HG03378 (cell line): ENCODE results near the gene SLC51B.
"Not testable (repeated sequence)": the region's sequence is repeated elsewhere in the genome, so short reads cannot be mapped to it uniquely, and the experiment has no call there.

Experiments used
- ATAC-seq: cut with Tn5 transposase; IDR thresholded peaks from one replicate; pipeline ENCODE4 v1.9.1; 2021; ENCODE audit warnings: mild to moderate bottlenecking, moderate library complexity; ENCODE audit not compliant: unreplicated experiment

The SLC51B gene

DNA sequence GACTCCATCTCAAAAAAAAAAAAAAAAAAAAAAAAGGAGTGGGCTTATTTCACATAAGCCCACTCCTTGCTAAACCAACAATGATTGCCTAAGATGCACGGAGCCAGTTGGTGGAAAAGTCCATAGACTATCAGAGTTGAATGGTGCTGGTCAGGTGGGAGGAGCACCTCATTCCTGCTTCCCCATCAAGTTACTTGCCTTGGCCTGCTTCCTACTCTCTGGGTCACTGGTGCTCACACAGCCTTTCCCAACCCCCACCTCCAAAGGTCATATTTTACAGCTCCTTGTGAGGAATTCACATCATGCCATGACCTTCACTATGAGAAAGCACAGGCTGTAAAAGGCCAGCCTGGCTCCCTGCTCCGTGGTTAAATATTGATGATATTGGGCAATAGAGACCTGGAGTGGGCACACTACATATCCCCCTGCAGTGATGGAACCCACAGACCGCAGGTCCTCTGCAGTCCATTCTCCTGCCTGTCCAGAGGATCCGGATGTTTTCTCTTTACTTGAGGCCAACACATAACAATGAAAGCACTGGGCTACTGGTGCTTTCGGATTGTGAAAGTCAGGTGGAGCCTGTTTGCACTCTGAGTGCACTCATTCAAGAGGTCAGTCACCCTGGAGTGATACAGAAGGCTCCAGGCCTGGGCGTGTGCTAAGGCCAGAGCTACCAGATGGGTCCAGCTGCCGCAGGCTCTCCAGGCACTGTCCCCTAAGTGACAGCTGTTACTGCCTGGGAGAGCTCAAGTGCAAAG, at the start of gene SLC51B:
Gene SLC51B, plus strand, starts transcription at position 664 of the 758 bp plus-strand sequence. CDS start 4,618 bp downstream, outside the sequence.
- ATAC-seq, result no peak

DNA sequence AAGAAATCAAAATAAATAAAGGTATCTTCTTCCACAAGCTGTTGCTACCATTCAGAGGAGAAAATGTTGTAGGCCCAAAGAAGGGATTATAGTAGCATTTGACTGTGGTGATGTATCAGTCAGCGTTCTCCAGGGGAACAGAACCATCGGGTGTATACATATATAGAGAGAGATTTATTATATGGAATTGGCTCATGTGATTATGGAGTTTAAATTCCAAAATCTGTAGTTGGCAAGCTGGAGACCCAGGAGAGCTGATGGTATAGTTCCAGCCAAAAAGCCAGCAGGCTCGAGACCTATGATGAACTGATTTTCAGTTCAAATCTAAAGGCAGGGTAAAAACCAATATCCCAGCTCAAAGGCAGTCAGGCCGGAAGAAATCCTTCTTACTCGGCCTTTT, 48.1 kb upstream of the SLC51B start:
- no peak for ATAC-seq

DNA sequence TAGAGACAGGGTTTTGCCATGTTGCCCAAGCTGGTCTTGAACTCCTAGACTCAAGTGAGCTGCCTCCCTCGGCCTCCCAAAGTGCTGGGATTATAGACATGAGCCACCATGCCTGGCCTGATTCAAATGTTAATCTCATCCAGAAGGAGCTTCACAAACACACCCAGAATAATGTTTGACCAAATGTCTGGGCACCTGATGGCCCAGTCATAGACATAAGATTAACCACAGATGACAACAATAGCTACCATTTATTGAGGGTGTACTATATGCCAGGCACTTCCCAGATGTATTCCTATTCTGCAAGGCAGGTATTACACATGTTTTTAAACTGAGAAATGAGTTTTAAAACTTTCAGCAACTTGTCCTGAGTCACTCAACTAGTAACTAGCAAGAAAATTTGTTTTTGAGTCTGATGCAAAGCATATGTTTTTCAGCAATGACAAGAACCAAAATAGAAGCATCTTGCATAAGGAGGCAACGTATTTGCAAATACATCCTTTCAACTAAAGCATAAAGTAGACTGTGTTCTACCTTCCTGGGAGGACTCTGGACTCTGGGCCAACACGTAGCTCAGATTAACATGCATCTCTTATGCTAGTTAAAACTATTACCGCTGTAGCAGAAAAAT, 47.3 kb upstream of the SLC51B start:
- no peak for ATAC-seq

DNA sequence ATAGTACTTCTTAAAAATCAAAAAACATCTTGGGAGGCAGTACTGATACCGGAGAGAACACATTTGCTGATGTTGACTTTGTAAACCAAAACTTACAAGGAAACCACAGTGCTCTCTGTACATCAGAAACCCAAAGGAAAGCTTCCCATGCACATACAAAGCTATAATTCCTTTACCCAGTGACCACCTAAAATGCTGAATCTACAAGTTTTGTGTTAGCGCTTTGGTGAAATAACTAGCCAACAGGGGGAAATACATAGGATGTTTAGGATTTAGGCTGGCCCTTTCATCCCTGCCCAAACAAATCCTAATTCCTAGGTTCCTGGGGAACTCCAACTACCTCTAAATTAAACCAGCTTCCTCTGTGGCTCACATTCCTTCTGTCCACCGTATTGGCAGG, 40.2 kb upstream of the SLC51B start:
- no peak for ATAC-seq

DNA sequence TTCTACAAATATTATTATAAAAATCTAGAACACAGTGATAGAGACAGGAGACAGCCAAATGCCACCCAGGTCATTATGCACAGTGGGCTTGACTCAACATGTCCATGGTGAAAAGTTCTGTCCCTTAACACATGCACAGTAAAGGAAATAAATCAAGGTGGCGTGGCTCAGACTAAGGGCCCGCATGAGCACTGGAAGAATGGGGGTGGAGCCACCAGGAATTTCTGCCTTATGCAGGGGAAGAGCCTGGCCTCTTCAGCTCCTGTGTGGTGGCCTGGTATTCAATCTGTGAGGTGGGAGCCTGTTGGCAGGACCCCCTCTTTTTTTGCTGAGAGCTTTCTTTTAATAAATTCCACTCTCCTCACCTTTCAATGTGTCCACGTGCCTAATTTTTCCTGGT, 38.3 kb upstream of the SLC51B start:
- no peak for ATAC-seq

DNA sequence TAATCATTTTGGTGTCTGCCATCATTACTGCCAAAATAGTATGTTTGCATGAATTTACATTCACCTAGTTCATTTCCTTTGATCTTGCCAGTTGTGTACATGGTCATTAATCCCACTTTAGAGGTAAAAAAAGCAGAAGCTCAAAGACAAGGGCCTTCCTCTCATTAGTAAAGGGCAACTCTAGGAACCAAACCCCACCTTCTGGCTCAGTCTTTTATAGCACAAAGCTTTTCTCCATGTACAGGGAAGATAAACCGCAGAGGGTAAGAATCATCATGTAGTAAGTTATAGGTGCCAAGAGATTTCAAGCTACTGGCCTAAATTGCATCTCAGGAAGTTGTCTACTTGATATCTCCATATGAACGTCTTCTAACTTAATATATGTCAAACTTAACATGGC, 36.2 kb upstream of the SLC51B start:
- no peak for ATAC-seq

DNA sequence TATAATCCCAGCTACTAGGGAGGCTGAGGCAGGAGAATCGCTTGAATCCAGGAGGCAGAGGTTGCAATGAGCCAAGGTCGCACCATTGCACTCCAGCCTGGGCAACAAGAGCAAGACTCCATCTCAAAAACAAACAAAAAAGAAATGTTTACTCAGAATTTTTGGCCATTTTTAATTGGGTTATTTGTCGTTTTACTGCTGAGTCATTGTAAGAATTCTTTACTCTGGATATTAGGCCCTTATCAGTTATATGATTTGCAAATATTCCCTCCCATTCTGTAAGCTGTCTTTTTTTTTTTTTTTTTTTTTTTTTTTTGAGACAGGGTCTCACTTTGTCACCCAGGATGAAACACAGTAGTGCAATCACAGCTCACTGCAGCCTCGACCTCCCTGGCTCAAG, 34.0 kb upstream of the SLC51B start:
- ATAC-seq, result not testable (repeated sequence)

DNA sequence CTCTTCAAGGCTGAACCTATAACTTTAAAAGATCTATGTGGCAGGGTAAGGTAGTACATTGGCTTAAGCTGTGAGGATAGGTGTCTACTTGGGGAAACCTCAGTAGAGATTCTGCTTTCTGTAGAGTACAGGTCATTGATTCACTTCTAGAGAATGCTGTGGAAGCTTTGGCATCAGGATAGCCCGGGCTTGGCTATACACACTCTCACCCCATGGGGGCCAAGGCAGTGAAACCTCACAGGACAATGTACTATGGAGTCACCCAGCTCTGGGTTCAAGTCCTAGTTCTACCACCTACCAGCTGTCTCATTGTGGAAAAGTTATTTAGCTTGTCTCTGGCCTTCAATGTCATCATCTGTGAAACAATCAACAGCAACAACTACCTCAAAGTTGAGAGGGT, 24.8 kb upstream of the SLC51B start:
- ATAC-seq, result no peak

DNA sequence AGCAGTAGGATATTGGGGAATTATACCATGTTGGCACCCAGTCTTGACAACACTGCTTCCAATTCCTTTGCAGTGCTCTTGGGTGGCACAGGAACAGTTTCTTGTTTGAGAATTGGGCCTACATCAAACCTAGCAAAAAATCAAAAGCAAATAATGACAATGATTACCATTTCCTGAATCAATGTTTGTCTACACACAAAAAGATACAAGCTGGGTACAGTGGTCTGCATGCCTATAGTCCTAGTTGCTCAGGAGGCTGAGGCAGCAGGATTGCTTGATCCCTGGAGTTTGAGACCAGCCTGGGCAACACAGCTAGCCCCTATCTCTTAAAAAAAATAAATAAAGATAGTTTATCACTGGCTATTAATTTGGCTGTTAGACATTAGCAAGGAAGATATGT, 23.7 kb upstream of the SLC51B start:
- no peak for ATAC-seq

DNA sequence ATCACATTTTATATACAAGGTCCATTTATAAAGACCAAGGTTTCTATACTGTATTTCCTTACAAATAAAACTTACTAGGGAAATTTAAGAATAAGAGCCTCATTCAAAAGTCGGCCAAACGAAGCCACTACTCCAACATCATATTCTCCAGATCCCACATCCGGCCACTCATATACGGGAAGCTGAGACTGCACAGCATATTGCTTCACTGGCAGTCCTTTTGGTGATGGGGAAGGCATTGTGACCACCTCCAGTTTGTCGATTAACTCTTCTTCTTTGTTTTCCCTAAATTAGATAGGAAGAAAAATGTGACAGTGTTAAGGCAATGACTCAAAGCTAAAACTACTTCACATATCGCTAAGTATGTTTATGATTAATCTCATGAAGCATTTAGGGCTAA, 18.4 kb upstream of the SLC51B start:
- ATAC-seq, result no peak

DNA sequence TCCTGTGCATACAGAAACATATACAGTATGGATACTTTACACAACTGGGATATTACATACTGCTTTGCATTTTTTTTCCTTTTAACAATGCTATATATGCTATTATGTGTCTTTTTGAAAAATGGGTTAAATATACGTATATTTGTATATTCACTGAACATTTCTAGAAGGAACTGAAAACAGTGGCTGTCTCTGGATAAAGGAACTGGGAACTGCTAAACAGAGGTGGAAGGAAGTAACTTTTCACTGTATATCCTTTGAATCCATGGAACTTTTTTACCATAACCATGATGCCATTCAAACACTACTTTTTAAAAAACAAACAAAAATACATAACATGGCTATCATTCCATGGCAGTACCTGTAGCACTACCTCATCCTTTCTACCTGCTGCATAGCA, 17.6 kb upstream of the SLC51B start:
- ATAC-seq, result no peak

DNA sequence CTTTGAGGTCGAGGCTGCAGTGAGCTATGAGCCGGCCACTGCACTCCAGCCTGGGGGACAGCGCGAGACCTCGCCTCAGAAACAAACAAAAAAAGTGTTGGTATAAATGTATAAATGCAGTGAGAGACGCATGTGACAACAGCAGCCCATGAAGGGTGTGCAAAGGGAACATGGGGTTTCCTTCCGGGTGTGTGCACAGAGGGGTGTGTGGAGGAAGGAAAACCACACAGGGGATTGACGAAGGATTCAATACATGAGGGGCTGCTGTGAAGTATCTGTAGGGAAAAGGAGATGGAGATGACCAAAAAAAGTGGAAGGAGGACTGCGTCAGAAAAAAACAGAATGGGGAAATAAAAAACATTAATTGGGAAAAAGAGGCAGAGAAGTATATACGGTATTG, 16.8 kb upstream of the SLC51B start:
- ATAC-seq, result no peak

DNA sequence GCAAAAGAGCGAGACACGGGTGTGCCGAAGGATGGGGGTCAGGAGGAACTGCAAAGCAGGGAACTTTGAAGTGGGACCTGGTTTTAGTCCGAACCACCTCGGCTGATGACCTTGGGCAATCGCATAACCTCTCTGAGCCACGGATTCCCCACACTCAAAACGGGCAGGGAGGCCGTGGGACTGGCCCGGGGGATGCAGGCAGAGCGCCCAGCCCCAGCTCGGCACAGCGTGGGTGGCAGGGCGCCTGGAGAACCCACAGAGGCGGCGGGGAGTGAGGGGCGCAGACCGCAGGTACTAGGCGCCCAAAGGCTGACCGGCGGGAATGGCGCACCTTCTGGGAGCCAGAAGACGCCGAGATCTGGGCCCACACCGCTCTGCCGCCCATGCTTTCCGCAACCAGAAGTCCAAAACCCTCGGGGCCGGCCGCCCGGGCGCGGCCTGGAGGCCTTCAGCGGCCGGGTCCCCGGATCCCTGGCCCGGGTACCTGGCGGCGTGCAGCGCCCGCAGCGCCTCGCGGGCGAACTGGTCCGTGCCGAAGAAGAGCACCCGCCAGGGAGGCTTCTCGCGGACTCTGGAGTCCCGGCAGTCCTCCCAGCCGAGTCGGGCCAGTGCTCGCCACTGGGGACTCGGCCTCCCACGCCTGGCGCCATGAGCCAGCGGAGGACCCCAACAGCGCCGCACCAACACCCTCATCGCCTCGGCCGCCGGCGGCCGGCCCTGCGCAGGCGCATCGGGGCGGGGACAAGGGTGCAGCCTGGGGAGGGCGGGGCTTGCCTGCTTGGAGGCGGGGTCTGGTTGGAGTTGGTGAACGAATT, 16.1 kb upstream of the SLC51B start, which contains the start of gene MTFMT:
Gene MTFMT, minus strand, starts transcription at position 719 of the 815 bp plus-strand sequence. Its CDS starts 26 bp downstream, at position 693.
- ATAC-seq, result no peak

DNA sequence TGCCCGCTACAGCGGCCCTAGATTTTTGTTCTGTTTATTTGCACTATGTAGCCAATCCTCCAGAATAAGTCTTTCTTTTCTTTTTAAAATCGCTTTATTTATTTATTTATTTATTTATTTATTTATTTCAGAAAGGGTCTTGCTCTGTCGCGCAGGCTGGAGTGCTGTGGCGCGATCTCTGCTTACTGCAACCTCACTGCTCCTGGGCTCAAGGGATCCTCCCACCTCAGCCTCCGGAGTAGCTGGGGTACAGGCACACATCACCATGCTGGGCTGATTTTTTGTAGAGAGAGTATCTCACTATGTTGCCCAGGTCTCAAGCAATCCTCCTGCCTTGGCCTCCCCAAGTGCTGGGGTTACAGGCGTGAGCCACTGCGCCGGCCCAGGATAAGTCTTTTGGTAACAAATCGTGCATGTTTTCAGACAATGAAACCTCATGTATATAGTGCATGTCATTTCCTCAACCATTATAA, 15.4 kb upstream of the SLC51B start:
- no peak for ATAC-seq

DNA sequence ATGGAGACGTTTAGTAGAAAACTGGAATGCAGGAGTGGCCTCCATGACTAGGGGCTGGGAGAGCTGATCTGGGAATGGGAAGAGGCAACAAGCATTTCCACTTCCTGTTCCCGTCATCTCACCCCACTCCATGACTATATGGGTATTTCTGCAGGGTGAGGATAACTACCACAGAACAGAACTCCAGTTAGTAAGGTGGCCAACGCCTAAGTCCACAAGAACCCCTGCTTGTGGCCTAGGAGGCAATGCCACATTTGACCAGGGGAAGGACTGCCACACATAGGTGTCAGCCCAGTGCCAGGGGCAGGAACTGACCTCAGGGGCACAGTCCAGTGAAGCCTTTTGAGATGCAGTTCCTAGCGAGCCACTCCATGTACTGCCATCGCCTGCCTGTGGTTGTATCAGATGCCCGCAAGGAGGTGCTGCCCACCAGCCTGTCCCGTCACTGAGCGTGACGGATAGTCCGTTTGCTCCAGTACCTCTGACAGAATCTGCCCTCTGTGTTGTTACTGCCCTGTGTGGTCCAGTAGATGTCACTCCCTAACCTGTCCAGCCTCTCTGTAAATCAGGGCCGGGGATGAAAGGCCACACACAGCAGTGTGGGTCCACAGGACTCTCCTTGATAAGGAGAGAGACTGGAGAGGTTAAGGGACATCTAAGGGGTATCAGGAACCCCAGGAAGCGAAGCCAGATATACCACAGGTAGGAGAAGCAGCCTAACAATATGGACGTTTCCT, 12.2 kb upstream of the SLC51B start:
- peak; percentile 52 for ATAC-seq

DNA sequence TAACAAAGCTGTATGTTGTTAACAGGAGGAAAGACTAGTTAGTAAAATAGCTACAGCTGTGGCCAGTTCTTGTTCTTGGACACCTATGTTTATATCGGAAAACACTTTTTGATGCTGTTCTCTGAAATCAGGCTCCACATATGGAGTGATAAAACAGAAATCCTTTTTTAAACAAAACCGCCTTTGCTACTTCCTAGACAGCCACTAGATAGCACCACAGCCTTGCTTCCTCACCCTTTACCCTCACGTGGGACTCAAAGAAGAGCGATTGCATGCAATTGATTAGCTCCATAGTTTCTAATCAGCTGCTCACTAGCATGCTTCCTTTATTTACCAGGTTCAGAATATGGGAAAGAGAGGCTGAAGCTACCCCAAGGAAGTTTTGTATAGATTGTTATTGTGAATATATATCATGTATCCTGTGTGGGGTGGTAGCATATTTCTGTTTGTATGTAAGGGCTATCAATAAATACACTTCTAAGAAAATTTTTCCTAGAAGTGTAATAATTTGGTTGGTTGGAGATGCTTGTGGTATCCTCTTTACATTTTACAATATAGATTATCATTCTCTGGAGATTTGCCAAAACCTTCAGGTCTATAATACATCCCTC, 11.4 kb upstream of the SLC51B start:
- no peak for ATAC-seq

DNA sequence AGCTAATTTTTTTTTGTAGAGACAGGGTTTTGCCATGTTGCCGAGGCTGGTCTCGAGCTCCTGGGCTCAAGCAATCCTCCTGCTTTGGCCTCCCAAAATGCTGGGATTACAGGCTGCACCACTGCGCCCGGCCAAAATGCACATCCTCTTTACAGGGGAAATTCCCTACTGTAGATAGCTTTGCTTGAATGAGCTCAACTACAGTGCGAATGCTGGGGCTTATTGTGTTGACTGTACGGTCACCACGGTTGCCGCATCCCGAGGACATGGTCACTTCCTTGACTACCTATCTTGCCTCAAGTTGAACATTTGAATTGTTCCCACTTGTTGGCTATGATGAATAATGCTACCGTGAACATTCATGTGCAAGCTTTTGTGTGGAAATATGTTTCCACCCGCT, 10.5 kb upstream of the SLC51B start:
- no peak for ATAC-seq

DNA sequence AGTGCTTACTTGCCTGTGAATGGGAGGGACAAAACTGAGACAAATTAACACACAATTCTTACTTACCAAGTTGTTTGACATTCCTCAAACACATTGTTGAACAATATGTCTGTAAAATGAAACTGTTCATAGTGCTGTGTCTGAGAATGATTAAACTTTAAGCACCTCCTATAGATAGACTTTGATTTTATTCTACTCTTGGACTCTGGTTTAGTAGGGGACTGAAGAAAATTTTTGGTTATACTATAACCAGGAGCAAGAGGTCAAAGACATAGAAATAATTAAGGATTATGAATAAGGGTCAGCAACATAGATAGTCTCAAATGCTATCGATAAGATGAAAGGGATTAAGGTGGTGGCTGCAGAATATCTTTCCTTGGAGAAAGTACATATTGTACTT, 7.9 kb upstream of the SLC51B start:
- ATAC-seq, result no peak

DNA sequence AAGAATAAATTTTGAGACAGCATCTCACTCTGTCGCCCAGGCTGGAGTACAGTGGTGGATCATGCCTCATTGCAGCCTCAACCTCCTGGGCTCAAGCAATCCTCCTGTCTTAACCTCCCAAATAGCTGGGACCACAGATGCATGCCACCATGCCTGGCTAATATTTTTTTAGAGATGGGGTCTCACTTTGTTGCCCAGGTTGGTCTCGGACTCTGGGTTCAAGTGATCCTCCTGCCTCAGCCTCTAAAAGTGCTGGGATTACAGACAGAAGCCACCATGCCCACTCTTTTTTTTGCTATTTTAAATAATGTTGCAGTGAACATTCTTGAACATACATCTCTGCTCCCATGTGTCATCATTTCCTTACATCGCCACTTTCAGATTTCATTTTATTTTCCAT, 6.8 kb upstream of the SLC51B start:
- no peak for ATAC-seq

DNA sequence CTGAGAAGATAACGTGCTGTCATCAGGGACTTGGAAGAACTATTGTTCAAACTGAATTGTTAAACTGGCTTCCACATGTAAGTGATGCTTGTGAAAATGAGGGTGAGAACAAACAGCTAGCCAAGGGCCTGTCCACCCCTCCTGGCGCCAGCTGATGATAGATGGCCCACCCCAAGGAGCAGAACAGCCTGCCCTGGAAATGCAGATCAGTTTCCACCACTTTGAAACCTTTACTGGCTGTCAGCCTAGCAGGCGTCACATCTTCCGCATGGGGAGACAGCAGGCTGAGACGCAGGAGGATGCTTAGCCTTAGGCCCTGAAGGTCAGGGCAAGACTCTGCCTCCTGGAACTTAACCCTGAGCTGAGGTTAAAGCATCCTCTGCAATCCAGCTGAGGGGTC, 6.4 kb upstream of the SLC51B start:
- no peak for ATAC-seq

DNA sequence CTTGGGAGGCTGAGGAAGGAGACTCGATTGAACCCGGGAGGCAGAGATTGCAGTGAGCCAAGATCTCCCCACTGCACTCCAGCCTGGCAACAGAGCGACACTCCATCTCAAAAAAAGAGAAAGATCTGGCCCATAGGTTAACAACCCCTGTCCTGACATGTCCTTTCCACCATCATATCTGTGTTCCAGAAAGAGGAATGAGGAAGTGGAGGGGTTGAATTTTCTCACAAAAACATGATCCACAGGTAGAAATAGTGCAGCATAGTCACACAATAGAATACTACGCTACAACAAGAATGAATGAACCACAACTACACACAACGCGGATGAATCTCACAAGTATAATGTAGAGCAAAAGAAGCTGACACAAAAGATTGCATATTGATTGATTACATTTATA, 4.7 kb upstream of the SLC51B start:
- ATAC-seq, result no peak
